Naive thymus-derived CD4-positive, alpha-beta T cell (primary cell): ENCODE measurements around the gene ZNF683. TPM values are rescaled to one million over a fixed set of nuclear protein-coding genes. Genes with fewer than 3 reads are reported as not detected.

ENCODE experiments used
- ATAC-seq: fragments of 150-1000 bp; cut with Tn5 transposase; 2 replicates; pipeline ENCODE4 v1.10.0; 2021; ENCODE audit warnings: mild to moderate bottlenecking, moderate library complexity
- CTCF ChIA-PET: fragments of 350-600 bp; sonication (Branson Sonifier 250); formaldehyde crosslinking; loops from one replicate; lab custom pipeline; 2021; ENCODE audit warnings: antibody characterized with exemption; lab: Charles Lee
- POLR2A ChIA-PET: fragments of 350-600 bp; sonication (Branson Sonifier 250); formaldehyde crosslinking; loops from one replicate; lab custom pipeline; 2021; ENCODE audit warnings: antibody characterized with exemption, inconsistent platforms; lab: Charles Lee
- DNase-seq, 9 donors: peaks; one replicate each; pipeline versions ENCODE4 v3.0.0 to v3.0.0-alpha.2; 2020 to 2022; ENCODE audit warnings: mixed read lengths in 1 of 9
- H3K27ac ChIP-seq: one replicate; pipeline ENCODE4 v1.7.0; 2013; ENCODE audit warnings: mild to moderate bottlenecking, low read depth, low read length, moderate library complexity
- H3K27me3 ChIP-seq, 2 donors: one replicate each; pipeline ENCODE4 v1.7.0; 2013; ENCODE audit warnings: low read length in 2 of 2, mild to moderate bottlenecking in 2 of 2, moderate library complexity in 2 of 2; ENCODE audit not compliant: control insufficient read depth in 2 of 2, insufficient read depth in 2 of 2
- H3K36me3 ChIP-seq, 3 experiments: 1 replicate in 2 of 3; 2 replicates in 1 of 3; pipeline ENCODE4 v1.7.0; 2013; ENCODE audit warnings: low read length in 3 of 3, mild to moderate bottlenecking in 3 of 3, moderate library complexity in 1 of 3; ENCODE audit not compliant: insufficient read depth in 3 of 3, control insufficient read depth in 2 of 3
- H3K4me1 ChIP-seq, 2 donors: one replicate each; pipeline ENCODE4 v1.7.0; 2013; ENCODE audit warnings: low read length in 2 of 2, mild to moderate bottlenecking in 2 of 2, moderate library complexity in 1 of 2; ENCODE audit not compliant: control insufficient read depth in 2 of 2, insufficient read depth in 2 of 2
- H3K4me3 ChIP-seq: 2 replicates; pipeline ENCODE4 v1.7.0; 2013; ENCODE audit warnings: mild to moderate bottlenecking, low read length
- H3K9me3 ChIP-seq, 3 experiments: 1 replicate in 2 of 3; 2 replicates in 1 of 3; pipeline ENCODE4 v1.7.0; 2013; ENCODE audit warnings: low read length in 3 of 3; ENCODE audit not compliant: control insufficient read depth in 2 of 3
- H3K27ac Mint-ChIP-seq, 9 donors: one replicate each; pipeline ENCODE4 v1.8.0; 2020 to 2022; ENCODE audit warnings: mixed read lengths in 9 of 9, mild to moderate bottlenecking in 8 of 9, moderate library complexity in 5 of 9, inconsistent platforms in 2 of 9
- H3K27me3 Mint-ChIP-seq, 5 donors: one replicate each; pipeline ENCODE4 v1.8.0; 2021 to 2022; ENCODE audit warnings: mixed read lengths in 5 of 5, mild to moderate bottlenecking in 1 of 5
- H3K36me3 Mint-ChIP-seq, 5 donors: one replicate each; pipeline ENCODE4 v1.8.0; 2020 to 2022; ENCODE audit warnings: mixed read lengths in 5 of 5, mild to moderate bottlenecking in 3 of 5, inconsistent platforms in 1 of 5
- H3K4me1 Mint-ChIP-seq, 7 donors: one replicate each; pipeline ENCODE4 v1.8.0; 2020 to 2022; ENCODE audit warnings: mixed read lengths in 7 of 7, mild to moderate bottlenecking in 3 of 7, inconsistent platforms in 1 of 7
- H3K4me3 Mint-ChIP-seq, 10 donors: one replicate each; pipeline ENCODE4 v1.8.0; 2020 to 2022; ENCODE audit warnings: mild to moderate bottlenecking in 10 of 10, mixed read lengths in 10 of 10, moderate library complexity in 6 of 10, inconsistent platforms in 2 of 10
- H3K9me3 Mint-ChIP-seq, 11 donors: one replicate each; pipeline ENCODE4 v1.8.0; 2020 to 2022; ENCODE audit warnings: mixed read lengths in 11 of 11, mild to moderate bottlenecking in 4 of 11, inconsistent platforms in 1 of 11, moderate library complexity in 1 of 11
- intact Hi-C, 2 donors: fragments of 100-400 bp; cut with micrococcal nuclease; formaldehyde crosslinking; loops; one replicate each; pipeline ENCODE4 v1.15.1; 2023
- polyA plus RNA-seq, 2 donors: library from polyadenylated mRNA; unstranded; fragments of 300-500 nt; fragmentation: Illumina TruSeq; gene quantifications; one replicate each; pipeline ENCODE4 v1.2.3, GENCODE V29; 2021
- total RNA-seq, 6 experiments: library from RNA in 5 of 6; stranded (reverse) in 5 of 6; gene quantifications; 1 replicate in 5 of 6; 2 replicates in 1 of 6; pipeline ENCODE4 v1.2.3 and lab custom pipeline; 2021 to 2026

The ZNF683 gene
- total and polyA plus RNA-seq, 7 experiments from 2014 or later = 0.22 to 6.3 (median 0.51) TPM; not detected in 4

DNA sequence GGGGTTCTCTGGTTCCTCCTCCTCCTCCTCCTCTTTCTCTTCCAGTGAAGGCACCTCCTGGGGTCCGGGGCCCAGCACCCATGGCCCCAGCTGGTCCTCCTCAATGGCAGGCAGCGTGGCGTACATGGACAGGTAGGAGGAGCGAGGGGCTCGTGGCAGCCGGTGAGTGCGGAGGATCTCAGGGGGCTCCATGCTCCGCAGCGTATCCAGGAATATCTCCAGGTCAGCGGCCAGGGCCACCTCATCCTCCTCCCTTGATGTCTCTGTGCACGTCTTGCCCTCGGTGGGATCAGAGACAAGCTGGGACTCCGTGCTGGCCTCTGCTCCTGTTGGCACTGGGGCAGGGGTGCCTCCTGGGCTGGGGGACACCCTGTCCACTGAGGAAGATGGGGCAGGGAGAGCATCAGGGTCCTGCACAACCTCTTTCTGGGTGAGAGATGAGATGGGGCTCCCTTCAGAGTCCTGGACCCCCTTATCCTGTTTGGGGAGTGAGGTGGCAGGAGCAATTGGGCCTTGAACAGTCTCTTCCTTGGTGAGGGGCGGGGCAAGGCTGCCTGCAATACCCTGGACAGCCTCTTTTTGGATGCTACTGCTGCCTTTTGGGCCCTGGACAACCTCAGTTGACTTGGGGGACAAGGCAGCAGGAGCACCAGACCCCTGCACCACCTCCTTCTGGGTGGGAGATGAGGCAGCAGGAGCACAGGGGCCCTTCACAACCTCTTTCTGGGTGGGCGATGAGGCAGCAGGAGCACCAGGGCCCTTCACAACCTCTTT, 28.2 kb downstream of the ZNF683 start:
- H3K27me3 Mint-ChIP-seq = peaks cover 0 to 9% (median 0%) of the 10 kb centered on the region in 5 donors
- H3K27me3 ChIP-seq = no peaks in the 10 kb centered on the region
- no peaks in the 10 kb centered on the region for H3K4me1 Mint-ChIP-seq
- no peaks in the 10 kb centered on the region for H3K36me3 ChIP-seq
- no peaks in the 10 kb centered on the region for H3K4me1 ChIP-seq
- H3K4me3 ChIP-seq = no peak overlapping the region
- no peak overlapping the region for H3K4me3 Mint-ChIP-seq
- CTCF ChIA-PET = no interaction called here
- H3K9me3 Mint-ChIP-seq = no peaks in the 10 kb centered on the region
- H3K27ac ChIP-seq = no peak overlapping the region
- intact Hi-C loops = no loop called here
- DNase-seq (no peak), ATAC-seq (no peak)
- no peak overlapping the region for H3K27ac Mint-ChIP-seq
- H3K36me3 Mint-ChIP-seq = no peaks in the 10 kb centered on the region
- H3K9me3 ChIP-seq = no peaks in the 10 kb centered on the region
- POLR2A ChIA-PET = no interaction called here

- peak overlapping the region in 1 of 10 donors; percentile 5 for H3K4me3 Mint-ChIP-seq
Observed at GRCh38 chr1:26340047-26340481, 32.5 kb downstream of the ZNF683 start.

GRCh38 chr1:26338670-26339069, 33.9 kb downstream of the ZNF683 start:
- Mint-ChIP-seq H3K36me3 (no peaks in the 10 kb centered on the region), H3K4me1 (peaks cover 0 to 13% (median 10%) of the 10 kb centered on the region in 7 donors), H3K27me3 (peaks cover 0 to 28% (median 0%) of the 10 kb centered on the region in 5 donors), H3K27ac (peak overlapping the region in 5 of 9 donors; percentile 15 to 72 (median 48)), H3K4me3 (no peak overlapping the region), H3K9me3 (peaks cover 0 to 2% (median 0%) of the 10 kb centered on the region in 11 donors)
- ChIA-PET CTCF (interaction anchor here (0.8 kb wide), 1 partner anchor 26 kb away, joined by 4 read pairs; no protein-coding TSS in a partner anchor), POLR2A (interaction anchor here (0.6 to 1.8 kb wide), 6 partner anchors 12 to 93 kb away, joined by 3 to 7 read pairs (median 5); partner anchors contain the start of genes CD52 and DHDDS)
- DNase-seq (no peak), ATAC-seq (no peak)
- Histone ChIP-seq H3K4me1 (peaks cover 5 to 7% of the 10 kb centered on the region in 2 donors), H3K27me3 (no peaks in the 10 kb centered on the region), H3K4me3 (no peak overlapping the region), H3K36me3 (no peaks in the 10 kb centered on the region), H3K9me3 (no peaks in the 10 kb centered on the region), H3K27ac (no peak overlapping the region)
- intact Hi-C loops = loop anchor here in 1 of 2 donors (5.0 kb wide), 1 partner anchor 39 kb away; no protein-coding TSS in a partner anchor

More at GRCh38 chr1:26340047-26340481, 32.5 kb downstream of the ZNF683 start:
- ChIA-PET POLR2A (no interaction called here), CTCF (no interaction called here)
- intact Hi-C loops = no loop called here
- H3K27me3 Mint-ChIP-seq = peaks cover 0 to 20% (median 0%) of the 10 kb centered on the region in 5 donors
- Histone ChIP-seq H3K36me3 (no peaks in the 10 kb centered on the region), H3K9me3 (no peaks in the 10 kb centered on the region), H3K27me3 (no peaks in the 10 kb centered on the region), H3K27ac (no peak overlapping the region), H3K4me1 (peaks cover 5% of the 10 kb centered on the region in 2 donors), H3K4me3 (no peak overlapping the region)
- no peak overlapping the region for H3K27ac Mint-ChIP-seq
- peaks cover 0 to 13% (median 9%) of the 10 kb centered on the region in 7 donors for H3K4me1 Mint-ChIP-seq
- no peaks in the 10 kb centered on the region for H3K36me3 Mint-ChIP-seq
- DNase-seq (no peak), ATAC-seq (no peak)
- peaks cover 0 to 2% (median 0%) of the 10 kb centered on the region in 11 donors for H3K9me3 Mint-ChIP-seq

- ChIA-PET POLR2A (interaction anchor here (1.0 to 1.8 kb wide), 4 partner anchors 11 to 20 kb away, joined by 3 to 7 read pairs (median 4); partner anchors contain the start of gene CD52), CTCF (interaction anchor here (1.1 kb wide), 1 partner anchor 26 kb away, joined by 4 read pairs; no protein-coding TSS in a partner anchor)
- Mint-ChIP-seq H3K9me3 (peaks cover 0 to 2% (median 0%) of the 10 kb centered on the region in 11 donors), H3K4me1 (peaks cover 0 to 13% (median 10%) of the 10 kb centered on the region in 7 donors), H3K4me3 (peak overlapping the region in 6 of 10 donors; percentile 40 to 90 (median 63)), H3K27ac (peak overlapping the region in 2 of 9 donors; percentile 38 to 77), H3K27me3 (peaks cover 0 to 28% (median 0%) of the 10 kb centered on the region in 5 donors), H3K36me3 (no peaks in the 10 kb centered on the region)
- Histone ChIP-seq H3K4me1 (peaks cover 5 to 7% of the 10 kb centered on the region in 2 donors), H3K27ac (no peak overlapping the region), H3K4me3 (no peak overlapping the region), H3K9me3 (no peaks in the 10 kb centered on the region), H3K27me3 (no peaks in the 10 kb centered on the region), H3K36me3 (no peaks in the 10 kb centered on the region)
- intact Hi-C loops = loop anchor here in 1 of 2 donors (2.0 to 5.0 kb wide), 3 partner anchors 17 to 40 kb away; no protein-coding TSS in a partner anchor
- ATAC-seq = no peak
- DNase-seq = no peak
Observed at GRCh38 chr1:26337625-26338024, 34.9 kb downstream of the ZNF683 start.

DNA sequence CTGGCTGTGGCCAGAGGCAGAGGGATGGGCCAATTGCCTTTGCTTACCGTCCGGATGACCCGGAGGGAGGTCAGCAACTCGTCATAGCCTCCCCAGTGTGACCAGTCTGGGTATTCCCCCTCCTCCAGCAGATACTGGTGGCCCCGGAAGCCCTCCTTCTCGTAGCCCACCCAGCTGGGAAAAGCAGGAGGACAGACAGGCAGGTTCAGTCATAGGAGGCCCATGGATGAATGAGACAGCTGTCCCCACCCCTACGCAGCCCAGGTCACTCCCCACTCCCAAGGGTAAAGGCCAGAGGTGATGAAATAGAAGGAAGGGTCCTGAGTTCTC, 35.4 kb downstream of the ZNF683 start:
- ChIA-PET POLR2A (interaction anchor here (0.6 to 1.8 kb wide), 4 partner anchors 10 to 1089 kb away, joined by 3 to 5 read pairs (median 4); partner anchors contain the start of gene CD52), CTCF (interaction anchor here (1.1 kb wide), 1 partner anchor 27 kb away, joined by 4 read pairs; no protein-coding TSS in a partner anchor)
- Mint-ChIP-seq H3K27me3 (peaks cover 0 to 28% (median 0%) of the 10 kb centered on the region in 5 donors), H3K4me1 (peaks cover 0 to 13% (median 10%) of the 10 kb centered on the region in 7 donors), H3K9me3 (peaks cover 0 to 2% (median 0%) of the 10 kb centered on the region in 11 donors), H3K36me3 (no peaks in the 10 kb centered on the region), H3K4me3 (peak overlapping the region in 9 of 10 donors; percentile 39 to 90 (median 73)), H3K27ac (peak overlapping the region in 1 of 9 donors; percentile 9)
- intact Hi-C loops = loop anchor here in 1 of 2 donors (2.0 to 5.0 kb wide), 3 partner anchors 16 to 40 kb away; no protein-coding TSS in a partner anchor
- Histone ChIP-seq H3K4me1 (peaks cover 5 to 7% of the 10 kb centered on the region in 2 donors), H3K9me3 (no peaks in the 10 kb centered on the region), H3K27me3 (no peaks in the 10 kb centered on the region), H3K27ac (peak overlapping the region; percentile 58), H3K36me3 (no peaks in the 10 kb centered on the region), H3K4me3 (no peak overlapping the region)
- DNase-seq (no peak), ATAC-seq (no peak)

GRCh38 chr1:26336477-26337205, 35.9 kb downstream of the ZNF683 start:
- H3K27me3 Mint-ChIP-seq = peaks cover 0 to 23% (median 0%) of the 10 kb centered on the region in 5 donors
- Histone ChIP-seq H3K4me3 (peak overlapping the region; percentile 65), H3K9me3 (no peaks in the 10 kb centered on the region), H3K27ac (peak overlapping the region; percentile 58), H3K4me1 (peaks cover 5 to 7% of the 10 kb centered on the region in 2 donors), H3K27me3 (no peaks in the 10 kb centered on the region), H3K36me3 (no peaks in the 10 kb centered on the region)
- peak overlapping the region; percentile 86 to 92 (median 89) for H3K4me3 Mint-ChIP-seq
- intact Hi-C loops = loop anchor here in 1 of 2 donors (1.0 to 5.0 kb wide), 5 partner anchors 16 to 60 kb away; no protein-coding TSS in a partner anchor
- peaks cover 0 to 2% (median 0%) of the 10 kb centered on the region in 11 donors for H3K9me3 Mint-ChIP-seq
- DNase-seq = peak; percentile 55 to 79 (median 74)
- peak overlapping the region in 2 of 9 donors; percentile 9 to 68 for H3K27ac Mint-ChIP-seq
- H3K4me1 Mint-ChIP-seq = peaks cover 0 to 13% (median 10%) of the 10 kb centered on the region in 7 donors
- CTCF ChIA-PET = no interaction called here
- POLR2A ChIA-PET = interaction anchor here (0.6 to 1.8 kb wide), 3 partner anchors 15 to 1088 kb away, joined by 3 to 5 read pairs (median 5); partner anchors contain the start of gene CD52
- no peaks in the 10 kb centered on the region for H3K36me3 Mint-ChIP-seq
- ATAC-seq = peak; percentile 96
